Liver (tissue), 9 donors: ENCODE measurements around the gene CCDC33. TPM values are rescaled to one million over a fixed set of nuclear protein-coding genes. Genes with fewer than 3 reads are reported as not detected.

Source experiments
- DNase-seq: peaks from one replicate; pipeline ENCODE4 v3.0.0-alpha.2; 2017; ENCODE audit warnings: low spot score
- H3K27ac ChIP-seq, 2 donors: one replicate each; pipeline ENCODE4 v1.7.0; 2013; ENCODE audit warnings: inconsistent platforms in 2 of 2, low read length in 2 of 2, control low read depth in 1 of 2, low read depth in 1 of 2, mild to moderate bottlenecking in 1 of 2
- H3K27me3 ChIP-seq, 4 donors: one replicate each; pipeline versions ENCODE4 v1.6.1 to v1.7.0; 2013; ENCODE audit warnings: low read length in 3 of 4, inconsistent platforms in 1 of 4, mild to moderate bottlenecking in 1 of 4, moderate library complexity in 1 of 4; ENCODE audit not compliant: control insufficient read depth in 4 of 4, insufficient read depth in 4 of 4
- H3K36me3 ChIP-seq, 4 donors: one replicate each; pipeline versions ENCODE4 v1.6.1 to v1.7.0; 2013; ENCODE audit warnings: low read length in 3 of 4, mild to moderate bottlenecking in 3 of 4, low read depth in 1 of 4, moderate library complexity in 1 of 4; ENCODE audit not compliant: control insufficient read depth in 4 of 4, insufficient read depth in 3 of 4
- H3K4me1 ChIP-seq, 4 donors: one replicate each; pipeline versions ENCODE4 v1.6.1 to v1.7.0; 2013; ENCODE audit warnings: low read length in 3 of 4, mild to moderate bottlenecking in 3 of 4, moderate library complexity in 1 of 4; ENCODE audit not compliant: control insufficient read depth in 4 of 4, insufficient read depth in 4 of 4
- H3K4me3 ChIP-seq, 3 donors: one replicate each; pipeline versions ENCODE4 v1.6.1 to v1.7.0; 2013; ENCODE audit warnings: low read length in 3 of 3, control low read depth in 1 of 3, low read depth in 1 of 3, mild to moderate bottlenecking in 1 of 3
- H3K9ac ChIP-seq, 2 donors: one replicate each; pipeline ENCODE4 v1.7.0; 2013; ENCODE audit warnings: low read length in 2 of 2, mild to moderate bottlenecking in 2 of 2, moderate library complexity in 2 of 2, control low read depth in 1 of 2, low read depth in 1 of 2
- H3K9me3 ChIP-seq, 4 donors: one replicate each; pipeline versions ENCODE4 v1.6.1 to v1.7.0; 2013; ENCODE audit warnings: low read length in 3 of 4; ENCODE audit not compliant: control insufficient read depth in 4 of 4
- ATF3 ChIP-seq: IDR thresholded peaks from 2 replicates; pipeline ENCODE4 v1.6.1; 2016; ENCODE audit warnings: antibody characterized with exemption
- CTCF ChIP-seq: fragments of 150-350 bp; IDR thresholded peaks from 2 replicates; pipeline ENCODE4 v1.5.1; 2017; ENCODE audit warnings: improper control_type of control experiment, low read depth, low read length; ENCODE audit not compliant: missing input control
- FOXA1 ChIP-seq: IDR thresholded peaks from 2 replicates; pipeline ENCODE4 v1.6.1; 2016; ENCODE audit warnings: antibody characterized with exemption
- FOXA2 ChIP-seq: IDR thresholded peaks from 2 replicates; pipeline ENCODE4 v1.6.1; 2016; ENCODE audit warnings: antibody characterized with exemption
- GABPA ChIP-seq, 2 donors: IDR thresholded peaks in 1 of 2; conservative IDR thresholded peaks in 1 of 2; 2 replicates each; pipeline ENCODE4 v1.6.1; 2016; ENCODE audit warnings: antibody characterized with exemption in 2 of 2, mild to moderate bottlenecking in 1 of 2, moderate library complexity in 1 of 2
- HNF4G ChIP-seq: IDR thresholded peaks from 2 replicates; pipeline ENCODE4 v1.6.1; 2016; ENCODE audit warnings: antibody characterized with exemption
- JUND ChIP-seq, 2 donors: IDR thresholded peaks; 2 replicates each; pipeline ENCODE4 v1.6.1; 2016; ENCODE audit warnings: antibody characterized with exemption in 2 of 2
- MAX ChIP-seq: IDR thresholded peaks from 2 replicates; pipeline ENCODE4 v1.6.1; 2016; ENCODE audit warnings: antibody characterized with exemption
- NR2F2 ChIP-seq: IDR thresholded peaks from 2 replicates; pipeline ENCODE4 v1.6.1; 2016; ENCODE audit warnings: antibody characterized with exemption
- RAD21 ChIP-seq, 2 donors: IDR thresholded peaks; 2 replicates each; pipeline ENCODE4 v1.6.1; 2016; ENCODE audit warnings: antibody characterized with exemption in 2 of 2, mild to moderate bottlenecking in 2 of 2
- TAF1 ChIP-seq: conservative IDR thresholded peaks from 2 replicates; pipeline ENCODE4 v1.6.1; 2016; ENCODE audit warnings: antibody characterized with exemption, mild to moderate bottlenecking
- YY1 ChIP-seq: IDR thresholded peaks from 2 replicates; pipeline ENCODE4 v1.6.1; 2016; ENCODE audit warnings: antibody characterized with exemption, mild to moderate bottlenecking
- ZBTB33 ChIP-seq: IDR thresholded peaks from 2 replicates; pipeline ENCODE4 v1.6.1; 2016; ENCODE audit warnings: antibody characterized with exemption
- WGBS: extraction: QIAGEN DNeasy Blood & Tissue Kit; methylation state at CpG from one replicate; pipeline ENCODE4 v1.1.7; 2013; 5-methylcytosine and 5-hydroxymethylcytosine counted together
- polyA plus RNA-seq, 2 donors: library from polyadenylated mRNA; stranded (reverse) in 1 of 2; unstranded in 1 of 2; fragments of 200-250 nt in 1 of 2; fragments of >200 nt in 1 of 2; fragmentation: Nextera tagmentation in 1 of 2; extraction: Ambion mirVana in 1 of 2; gene quantifications; one replicate each; pipeline versions ENCODE4 v1.2.1 to v1.2.3, GENCODE V29; 2013 to 2015
- total RNA-seq, 2 donors: library from RNA; depleted of rRNA; stranded (reverse); fragments of >200 nt; gene quantifications; one replicate each; pipeline ENCODE4 v1.2.3, GENCODE V29; 2014
- donor health status: healthy.
- donor health status: healthy.
- donor health status: healthy.
- donor health status: healthy.
- donor health status: healthy.

The CCDC33 gene
- total and polyA plus RNA-seq, 4 donors, result not detected

- H3K27me3 ChIP-seq, result peaks cover 0 to 20% (median under 1%) of the 10 kb centered on the region in 4 donors
- no peak overlapping the region for H3K4me3 ChIP-seq
- H3K4me1 ChIP-seq, result no peaks in the 10 kb centered on the region
- H3K9me3 ChIP-seq, result no peaks in the 10 kb centered on the region
- no peak overlapping the region for H3K27ac ChIP-seq
- H3K9ac ChIP-seq, result no peak overlapping the region
- DNase-seq, result peak; percentile 45
- TF ChIP-seq RAD21 (IDR thresholded peaks at IDR 0.05), result peak; percentile 58 to 71
- peak; percentile 49 for TF ChIP-seq CTCF
- TF ChIP-seq FOXA1, result no peak
- no peak for TF ChIP-seq JUND (IDR thresholded peaks at IDR 0.05)
- no peak for TF ChIP-seq ZBTB33
- TF ChIP-seq NR2F2, result peak; percentile 35
- TF ChIP-seq GABPA (IDR thresholded peaks at IDR 0.05 in 1 of 2, conservative IDR thresholded peaks at IDR 0.05 in 1 of 2), result no peak
- WGBS, result 16% methylated on average over 7 of the region's 7 CpGs
- H3K36me3 ChIP-seq, result no peaks in the 10 kb centered on the region
These were observed 66.8 kb downstream of the CCDC33 start for GRCh38 chr15:74302821-74303359.

GRCh38 chr15:74303741-74304309 lies 67.7 kb downstream of the CCDC33 start:
- no peak for DNase-seq

More at GRCh38 chr15:74303741-74304309, 67.7 kb downstream of the CCDC33 start:
- no peaks in the 10 kb centered on the region for H3K9me3 ChIP-seq
- peaks cover 0 to 23% (median under 1%) of the 10 kb centered on the region in 4 donors for H3K27me3 ChIP-seq
- 42% methylated on average over 6 of the region's 6 CpGs for WGBS
- H3K9ac ChIP-seq, result no peak overlapping the region
- no peaks in the 10 kb centered on the region for H3K4me1 ChIP-seq
- H3K4me3 ChIP-seq, result no peak overlapping the region
- TF ChIP-seq TAF1 (no peak), JUND (IDR thresholded peaks at IDR 0.05) (no peak), HNF4G (no peak), FOXA2 (no peak), RAD21 (IDR thresholded peaks at IDR 0.05) (no peak), NR2F2 (no peak), MAX (no peak), YY1 (no peak), ZBTB33 (no peak), ATF3 (no peak), GABPA (IDR thresholded peaks at IDR 0.05 in 1 of 2, conservative IDR thresholded peaks at IDR 0.05 in 1 of 2) (no peak), FOXA1 (no peak)
- H3K27ac ChIP-seq, result no peak overlapping the region
- no peaks in the 10 kb centered on the region for H3K36me3 ChIP-seq
